ENCODE data around the gene UNC13B. TPM values are rescaled to one million over a fixed set of nuclear protein-coding genes. Genes with fewer than 3 reads are reported as not detected.

The UNC13B gene
- total and polyA plus RNA-seq, 9 of the 15 experiments (the other 6 are each of a cell fraction or from before 2014, with no cell fraction given): 2.4 to 11.5 (median 8.6) TPM

- Histone ChIP-seq H3K9me1 (ENCODE audit: control insufficient read depth, insufficient read depth, low read length) (no peaks in the 10 kb centered on the region), H3K9ac (ENCODE audit: insufficient read depth in 1 of 2, low read depth in 2 of 2, low read length in 2 of 2) (no peak overlapping the region), H4K20me1 (replicated peaks; ENCODE audit: control insufficient read depth, insufficient read depth, low read length) (no peaks in the 10 kb centered on the region; the same call in 1 of the 2 replicates), H3K27ac (ENCODE audit: extremely low read depth, low read depth, low read length) (no peak overlapping the region), H3K4me2 (ENCODE audit: insufficient read depth, low read length) (no peak overlapping the region), H3K4me3 (no peak overlapping the region), H2AFZ (ENCODE audit: low read depth, low read length) (no peak overlapping the region), H3K4me1 (replicated peaks in 1 of 2; ENCODE audit: control insufficient read depth in 2 of 2, insufficient read depth in 2 of 2, low read length in 2 of 2) (no peaks in the 10 kb centered on the region), H3K79me2 (ENCODE audit: control insufficient read depth, insufficient read depth, low read length) (no peaks in the 10 kb centered on the region), H3K27me3 (ENCODE audit: control insufficient read depth in 2 of 2, insufficient read depth in 2 of 2, low read length in 2 of 2) (no peaks in the 10 kb centered on the region), H3K9me3 (replicated peaks; ENCODE audit: control insufficient read depth, insufficient read depth, low read depth, low read length) (no peaks in the 10 kb centered on the region), H3K36me3 (ENCODE audit: control insufficient read depth, insufficient read depth, low read length) (no peaks in the 10 kb centered on the region)
- CTCF ChIA-PET (ENCODE audit: low intra/inter-chr PET ratio): no interaction called here
- POLR2A ChIA-PET: no interaction called here
- WGBS (ENCODE audit: insufficient coverage, low coverage, missing lambda C conversion rate): 32% methylated on average over 2 of the region's 2 CpGs
- intact Hi-C loops (cut with micrococcal nuclease) (no loop called here), in situ Hi-C loops (cut with MboI) (no loop called here)
- no peak for DNase-seq (ENCODE audit: extremely low read depth in 1 of 4, low spot score in 3 of 4)
- FAIRE-seq: no peak
- no TSS peak for BruUV-seq (replicated peaks)
- no peak for ATAC-seq
- no peak for TF ChIP-seq POLR2B (IDR thresholded peaks at IDR 0.05; ENCODE audit: low read depth, partially characterized antibody)
- no peak for TF ChIP-seq SIX5 (IDR thresholded peaks at IDR 0.05; ENCODE audit: borderline replicate concordance in 1 of 2, insufficient read depth in 1 of 2, low read depth in 1 of 2, low read length in 2 of 2)
- no peak for TF ChIP-seq FUS (optimal IDR thresholded peaks at IDR 0.05; ENCODE audit: low read depth, low read length)
- TF ChIP-seq KAT7 (CRISPR knock-in tag; IDR thresholded peaks at IDR 0.05; ENCODE audit: borderline replicate concordance): no peak
- TF ChIP-seq ZBTB43 (CRISPR knock-in tag; IDR thresholded peaks at IDR 0.05): no peak
- no peak for TF ChIP-seq RFX7 (CRISPR knock-in tag; IDR thresholded peaks at IDR 0.05)
- no peak for TF ChIP-seq CHD1 (IDR thresholded peaks at IDR 0.05; ENCODE audit: low read length)
- TF ChIP-seq RBM25 (IDR thresholded peaks at IDR 0.05; ENCODE audit: low read depth, low read length, severe bottlenecking): no peak
- TF ChIP-seq NFYB (IDR thresholded peaks at IDR 0.05; ENCODE audit: extremely low read depth, insufficient read length): no peak
- no peak for TF ChIP-seq ZNF79 (CRISPR knock-in tag; IDR thresholded peaks at IDR 0.05; ENCODE audit: low read depth)
- no peak for TF ChIP-seq XRCC5 (IDR thresholded peaks at IDR 0.05; ENCODE audit: low read depth, low read length)
- no peak for TF ChIP-seq NR0B1 (IDR thresholded peaks at IDR 0.05; ENCODE audit: partially characterized antibody)
- TF ChIP-seq ZFP30 (CRISPR knock-in tag; IDR thresholded peaks at IDR 0.05; ENCODE audit: borderline replicate concordance): no peak
- no peak for TF ChIP-seq ZNF592 (IDR thresholded peaks at IDR 0.05)
- no peak for TF ChIP-seq ATF1 (CRISPR knock-in tag; IDR thresholded peaks at IDR 0.05)
- TF ChIP-seq ATF1 (tag; IDR thresholded peaks at IDR 0.05): no peak
- TF ChIP-seq ZNF121 (CRISPR knock-in tag; conservative IDR thresholded peaks at IDR 0.05): no peak
Measured at GRCh38 chr9:35380619-35381018, 218.8 kb downstream of the UNC13B start.
